ENCODE results near the gene NSG1. TPM values are rescaled to one million over a fixed set of nuclear protein-coding genes. Genes with fewer than 3 reads are reported as not detected.

The NSG1 gene
- total and polyA plus RNA-seq, 2 of the 8 experiments (the other 6 are each of a cell fraction or from before 2014, with no cell fraction given) = 35.7 to 61.4 TPM

GRCh38 chr4:4430492-4431195 lies 43.7 kb downstream of the NSG1 start (continued):
- TF ChIP-seq CHD7 (IDR thresholded peaks at IDR 0.05; ENCODE audit: insufficient replicate concordance, low read length) (no peak), E2F6 (IDR thresholded peaks at IDR 0.05) (peak; percentile 93), RBBP5 (IDR thresholded peaks at IDR 0.05; ENCODE audit: borderline replicate concordance, low read depth, low read length) (no peak), CBX8 (IDR thresholded peaks at IDR 0.05; ENCODE audit: borderline replicate concordance, low read depth, low read length) (no peak), USF2 (IDR thresholded peaks at IDR 0.05; ENCODE audit: low read length) (peak; percentile 34; the same call in 1 of the 2 replicates), TCF12 (IDR thresholded peaks at IDR 0.05; ENCODE audit: low read depth, low read length) (no peak)

Measured in H1 (cell line).